ENCODE data around the gene PPFIA3.
"Not testable (repeated sequence)": the region's sequence is repeated elsewhere in the genome, so short reads cannot be mapped to it uniquely, and the experiment has no call there.

PPFIA3 gene

DNA sequence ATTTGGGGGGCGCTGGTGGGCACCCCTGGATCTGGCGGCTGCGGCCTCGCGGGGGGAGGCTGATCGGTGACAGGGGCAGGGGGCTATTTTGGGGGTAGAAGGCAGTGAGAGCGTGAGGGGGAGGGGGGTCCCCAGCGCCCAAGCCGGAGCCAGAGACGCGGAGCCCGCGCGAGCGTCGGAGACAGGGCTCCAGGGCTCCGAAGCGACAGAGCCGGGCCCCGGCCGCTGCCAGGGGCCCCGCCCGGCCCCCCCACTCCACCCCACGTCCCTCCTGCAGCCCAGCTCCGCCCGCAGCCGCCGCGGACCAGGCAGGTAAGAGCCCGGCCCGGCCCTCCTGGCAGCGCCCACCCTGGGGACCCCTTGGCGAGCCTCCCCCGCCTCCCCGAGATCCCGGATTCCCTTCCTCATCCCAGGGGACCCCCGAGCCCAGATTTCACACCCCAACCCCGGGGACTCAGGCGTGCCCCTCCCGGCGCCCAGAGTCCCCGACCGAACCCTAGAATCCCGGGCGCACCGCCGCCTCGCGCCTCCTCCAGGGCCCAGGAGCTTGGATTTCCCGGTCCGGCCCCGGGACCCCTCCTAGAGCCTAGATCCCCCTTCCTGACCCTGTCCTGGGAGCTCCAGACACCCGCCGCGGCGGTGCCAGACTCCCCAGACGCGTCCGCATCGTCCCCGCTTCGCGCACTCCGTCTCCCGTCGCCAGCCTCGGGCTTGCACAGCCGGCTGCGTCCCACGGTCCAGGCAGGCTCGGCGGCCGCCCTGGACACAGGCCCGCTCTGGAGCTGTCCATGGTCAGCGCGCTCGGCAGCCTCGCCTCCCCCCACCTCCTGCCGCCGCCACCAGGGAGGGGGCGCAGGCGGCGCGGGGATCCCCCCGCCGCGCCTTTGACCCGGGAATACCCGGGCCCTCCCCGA lies at the start of gene PPFIA3:
Gene PPFIA3, plus strand, starts transcription at position 134 of the 914 bp plus-strand sequence. CDS start 8,330 bp downstream, outside the sequence.
- DNase-seq (ENCODE audit: low spot score) = peak; percentile 81

DNA sequence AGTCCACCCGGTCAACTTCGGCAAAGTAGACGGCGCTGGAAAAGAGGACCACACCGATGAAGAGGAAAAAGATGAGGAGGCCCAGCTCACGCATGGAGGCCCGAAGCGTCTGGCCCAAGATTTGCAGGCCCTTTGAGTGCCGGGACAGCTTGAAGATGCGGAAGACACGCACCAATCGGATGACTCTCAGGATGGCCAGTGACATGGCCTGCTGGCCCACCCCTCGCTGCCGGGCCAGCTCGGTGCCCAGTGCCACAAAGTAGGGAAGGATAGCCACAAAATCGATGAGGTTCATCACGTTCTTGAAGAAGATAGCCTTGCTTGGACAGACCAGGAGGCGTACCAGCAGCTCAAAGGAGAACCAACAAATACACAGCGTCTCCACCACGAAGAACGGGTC lies 48.9 kb upstream of the PPFIA3 start:
- DNase-seq (ENCODE audit: low spot score) = no peak

DNA sequence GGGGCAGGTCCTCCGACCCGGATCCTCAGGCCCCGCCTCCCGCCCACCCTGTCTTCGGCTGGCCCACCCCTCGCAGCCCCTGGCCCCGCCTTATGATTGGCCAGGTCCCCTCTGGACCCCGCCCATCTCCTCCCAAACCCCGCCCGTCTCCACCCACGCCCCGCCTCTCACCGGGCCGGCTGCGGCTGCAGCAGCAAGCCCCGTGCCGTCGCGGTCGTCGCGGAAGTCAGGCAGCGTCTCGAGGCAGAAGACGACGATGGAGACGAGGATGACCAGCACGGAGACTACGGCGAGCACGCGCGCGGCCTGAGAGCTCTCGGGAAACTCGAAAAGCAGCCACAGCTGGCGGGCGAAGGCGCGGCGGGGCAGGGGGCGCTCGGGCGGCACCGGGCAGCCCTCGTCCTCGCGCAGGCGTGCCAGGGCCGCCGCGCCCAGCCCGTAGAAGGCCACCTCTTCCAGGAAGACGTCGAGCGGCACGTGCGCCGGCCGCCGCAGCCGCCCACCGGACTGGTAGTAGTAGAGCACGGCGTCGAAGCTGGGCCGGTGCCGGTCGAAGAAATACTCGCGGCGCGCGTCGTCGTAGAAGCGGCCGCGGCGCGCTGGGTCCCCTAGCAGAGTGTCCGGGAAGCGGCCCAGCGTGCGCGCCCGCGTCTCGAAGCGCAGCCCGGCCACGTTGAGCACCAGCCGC lies 47.3 kb upstream of the PPFIA3 start:
- DNase-seq (ENCODE audit: low spot score) = no peak

DNA sequence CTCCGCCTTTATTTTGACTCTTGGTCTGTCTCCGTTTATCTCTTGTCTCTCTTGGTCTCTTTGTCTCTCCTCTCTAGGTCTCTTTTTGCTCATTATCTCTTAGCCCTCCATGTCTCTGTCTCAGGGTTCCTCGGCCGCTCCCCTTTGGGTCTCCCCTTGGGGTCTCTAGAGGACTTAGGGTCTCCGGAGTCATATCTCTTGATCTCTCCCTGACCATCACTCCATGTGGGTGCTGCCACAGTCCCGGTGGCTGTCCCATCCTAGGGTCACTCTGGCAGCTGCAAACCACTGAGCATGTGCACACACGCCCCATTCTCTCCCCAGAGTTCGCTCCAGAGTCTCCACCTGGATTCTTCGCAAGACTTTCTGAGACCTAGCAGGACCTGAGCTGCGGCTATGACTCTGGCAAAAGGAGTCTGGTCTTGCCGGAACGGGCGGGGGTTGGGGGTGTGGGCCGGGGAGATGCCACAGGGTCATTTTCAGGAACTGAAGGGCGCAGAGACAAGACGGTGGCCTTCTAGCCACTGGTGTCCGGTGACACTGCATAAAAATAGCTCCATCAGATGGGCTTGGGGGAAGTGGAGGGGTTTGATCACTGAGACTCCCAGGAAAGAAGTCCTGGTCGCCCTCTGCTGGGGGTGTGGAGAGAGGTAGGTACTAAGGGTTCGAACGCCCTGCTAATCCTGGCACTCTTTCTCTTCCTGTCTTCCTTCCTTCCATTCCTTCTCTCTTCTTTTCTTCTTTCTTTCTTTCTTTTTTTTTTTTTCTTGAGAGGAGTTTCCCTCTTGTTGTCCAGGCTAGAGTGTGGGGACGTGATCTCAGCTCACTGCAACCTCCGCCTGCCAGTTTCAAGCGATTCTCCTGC lies 45.6 kb upstream of the PPFIA3 start:
- DNase-seq (ENCODE audit: low spot score) = no peak

DNA sequence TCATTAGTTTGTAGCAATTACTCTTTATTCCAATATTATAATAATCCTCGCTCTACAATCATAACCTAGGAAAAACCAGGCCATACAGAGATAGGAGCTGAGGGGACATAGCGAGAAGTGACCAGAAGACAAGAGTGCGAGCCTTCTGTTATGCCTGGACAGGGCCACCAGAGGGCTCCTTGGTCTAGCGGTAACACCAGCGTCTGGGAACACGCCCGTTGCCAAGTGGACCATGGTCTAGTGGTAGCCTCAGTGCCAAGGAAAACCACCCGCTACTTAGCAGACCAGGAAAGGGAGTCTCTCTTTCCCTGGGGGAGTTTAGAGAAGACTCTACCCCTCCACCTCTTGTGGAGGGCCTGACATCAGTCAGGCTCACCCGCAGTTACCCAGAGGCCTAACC lies 44.5 kb upstream of the PPFIA3 start:
- DNase-seq (ENCODE audit: low spot score) = not testable (repeated sequence)

DNA sequence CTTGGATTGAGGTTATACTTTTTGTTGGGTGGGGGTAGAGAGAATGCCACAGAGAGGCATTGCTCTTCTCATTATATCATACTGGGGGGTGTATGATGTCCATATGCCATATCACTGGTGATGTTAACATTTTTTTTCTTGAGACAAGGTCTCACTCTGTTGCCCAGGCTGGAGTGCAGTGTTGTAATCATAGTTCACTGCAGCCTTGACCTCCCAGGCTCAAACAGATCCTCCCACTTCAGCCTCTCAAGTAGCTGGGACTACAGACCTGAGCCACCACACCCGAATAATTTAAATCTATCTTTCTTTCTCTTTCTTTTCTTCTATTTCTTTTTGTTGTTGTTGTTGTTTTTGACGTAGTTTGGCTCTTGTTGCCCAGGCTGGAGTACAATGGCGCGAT lies 39.0 kb upstream of the PPFIA3 start:
- no peak for DNase-seq (ENCODE audit: low spot score)

DNA sequence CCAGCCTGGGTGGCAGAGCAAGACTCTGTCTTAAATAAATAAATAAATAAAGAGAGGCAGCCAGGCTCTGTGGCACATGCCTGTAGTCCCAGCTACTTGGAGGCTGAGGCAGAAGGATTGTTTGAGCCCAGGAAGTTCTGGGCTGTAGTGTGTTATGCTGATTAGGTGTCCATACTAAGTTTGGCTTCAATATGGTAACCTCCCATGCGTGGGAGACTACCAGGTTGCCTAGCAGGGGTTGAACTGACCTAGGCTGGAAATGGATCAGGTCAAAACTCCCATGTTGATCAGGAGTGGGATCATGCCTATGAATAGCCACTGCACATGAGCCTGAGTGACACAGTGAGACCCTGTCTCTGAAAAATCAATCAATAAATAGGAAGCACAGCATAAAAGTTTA lies 38.1 kb upstream of the PPFIA3 start:
- DNase-seq (ENCODE audit: low spot score) = no peak

DNA sequence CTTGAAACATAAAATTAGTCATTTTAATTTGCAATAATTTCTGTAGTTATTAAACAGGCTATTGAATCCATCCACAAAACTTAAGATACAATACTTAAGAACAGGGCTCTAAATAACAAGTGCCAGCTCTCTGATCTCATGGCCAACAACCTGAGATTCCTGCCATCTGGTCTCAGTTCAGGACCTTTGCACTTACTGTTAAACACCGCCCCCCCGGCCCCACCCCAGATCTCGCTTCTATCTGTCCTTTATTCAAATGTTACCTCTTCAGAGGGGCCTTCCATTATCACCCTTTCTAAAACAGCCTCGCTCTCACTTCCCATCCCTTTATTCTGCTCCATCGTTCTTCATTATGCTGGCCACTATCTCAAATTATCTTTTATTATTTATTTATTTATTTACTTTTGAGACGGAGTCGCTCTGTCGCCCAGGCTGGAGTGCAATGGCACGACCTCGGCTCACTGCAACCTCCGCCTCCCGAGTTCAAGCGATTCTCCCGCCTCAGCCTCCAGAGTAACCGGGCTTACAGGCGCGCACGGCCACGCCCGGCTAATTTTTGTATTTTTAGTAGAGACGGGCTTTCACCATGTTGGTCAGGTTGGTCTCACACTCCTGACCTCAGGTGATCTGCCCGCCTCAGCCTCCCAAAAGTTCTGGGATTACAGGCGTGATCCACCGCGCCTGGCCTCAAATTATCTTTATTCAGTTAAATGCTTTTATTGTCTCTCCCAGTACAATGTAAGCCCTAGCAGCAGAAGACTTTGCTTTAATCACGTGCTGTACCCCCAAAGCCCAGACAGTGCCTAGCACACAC lies 34.9 kb upstream of the PPFIA3 start:
- DNase-seq (ENCODE audit: low spot score) = no peak

DNA sequence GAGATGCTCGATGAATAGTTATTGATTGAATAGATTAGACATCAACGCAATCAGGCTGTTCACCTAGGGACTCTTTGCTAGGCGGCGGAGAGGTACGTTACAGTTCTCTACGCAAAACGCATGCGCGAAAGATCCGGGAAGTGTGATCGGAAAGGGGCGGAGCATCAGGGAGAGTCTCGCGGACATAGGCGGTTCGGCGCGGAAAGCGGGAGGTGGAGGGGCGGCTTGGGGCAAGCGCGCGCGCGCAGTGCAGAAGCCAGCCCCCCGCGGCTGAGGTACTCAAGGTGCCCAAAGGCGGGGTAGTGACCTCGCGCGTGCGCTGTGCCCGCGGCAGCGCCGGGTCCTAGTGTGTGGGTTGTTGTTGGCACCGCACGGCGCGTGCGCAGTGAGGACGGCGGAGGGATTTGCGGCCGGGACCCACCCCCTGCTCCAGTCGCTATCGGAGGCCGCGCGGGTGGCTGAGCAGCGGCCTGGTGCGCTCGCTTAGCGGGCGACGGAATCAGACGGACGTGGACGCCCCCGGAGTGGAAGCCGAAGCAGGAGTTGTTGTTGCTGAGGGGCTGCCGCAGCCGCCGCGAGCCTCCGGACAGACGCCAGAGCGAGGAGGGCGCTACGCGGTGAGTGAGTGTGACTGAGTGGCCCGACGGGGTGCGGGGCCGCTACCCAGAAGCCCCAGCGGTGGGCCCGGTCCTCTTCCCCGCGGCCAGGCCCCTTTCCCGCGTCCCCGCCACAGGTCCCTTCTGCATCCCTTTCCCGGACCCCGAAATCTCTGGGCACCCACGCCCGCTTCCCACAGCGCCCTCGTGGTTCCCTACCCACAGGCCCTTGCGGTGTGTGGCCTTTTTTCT lies 34.1 kb upstream of the PPFIA3 start, which contains the start of gene SNRNP70:
Gene SNRNP70, plus strand, starts transcription at position 432 of the 848 bp plus-strand sequence. CDS start 964 bp downstream, outside the sequence.
- peak; percentile 100 for DNase-seq (ENCODE audit: low spot score)

DNA sequence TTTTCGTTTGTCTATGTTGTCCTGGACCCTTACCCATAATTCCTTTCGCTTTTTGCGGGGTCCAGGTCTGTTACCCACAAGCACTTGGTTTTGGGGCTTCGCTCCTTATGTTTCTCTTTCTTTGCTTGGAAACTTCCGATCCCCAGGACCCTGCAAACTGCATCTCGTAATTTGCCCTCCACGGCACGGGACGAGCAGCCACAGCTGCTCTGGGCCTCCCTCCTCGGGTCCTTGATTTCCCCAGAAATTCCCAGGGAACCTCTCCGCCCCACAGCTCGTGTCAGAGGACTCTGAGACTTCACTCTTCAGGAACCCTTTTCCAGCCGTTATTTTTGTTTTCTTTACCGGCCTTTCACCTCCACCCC lies 33.5 kb upstream of the PPFIA3 start:
- DNase-seq (ENCODE audit: low spot score) = no peak

DNA sequence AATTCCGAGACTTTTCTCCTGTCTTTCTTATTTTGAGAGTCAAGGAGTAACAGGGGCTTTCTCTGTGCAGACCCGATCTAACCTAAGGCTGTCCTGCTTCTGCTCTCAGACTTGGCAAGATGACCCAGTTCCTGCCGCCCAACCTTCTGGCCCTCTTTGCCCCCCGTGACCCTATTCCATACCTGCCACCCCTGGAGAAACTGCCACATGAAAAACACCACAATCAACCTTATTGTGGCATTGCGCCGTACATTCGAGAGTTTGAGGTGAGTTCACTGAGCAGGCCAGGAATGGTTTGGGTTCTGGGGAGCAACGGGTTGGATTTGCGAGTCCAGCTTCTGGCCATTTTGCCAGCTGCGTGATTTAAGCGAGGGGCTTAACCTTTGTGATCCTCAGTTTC lies 33.0 kb upstream of the PPFIA3 start:
- no peak for DNase-seq (ENCODE audit: low spot score)

DNA sequence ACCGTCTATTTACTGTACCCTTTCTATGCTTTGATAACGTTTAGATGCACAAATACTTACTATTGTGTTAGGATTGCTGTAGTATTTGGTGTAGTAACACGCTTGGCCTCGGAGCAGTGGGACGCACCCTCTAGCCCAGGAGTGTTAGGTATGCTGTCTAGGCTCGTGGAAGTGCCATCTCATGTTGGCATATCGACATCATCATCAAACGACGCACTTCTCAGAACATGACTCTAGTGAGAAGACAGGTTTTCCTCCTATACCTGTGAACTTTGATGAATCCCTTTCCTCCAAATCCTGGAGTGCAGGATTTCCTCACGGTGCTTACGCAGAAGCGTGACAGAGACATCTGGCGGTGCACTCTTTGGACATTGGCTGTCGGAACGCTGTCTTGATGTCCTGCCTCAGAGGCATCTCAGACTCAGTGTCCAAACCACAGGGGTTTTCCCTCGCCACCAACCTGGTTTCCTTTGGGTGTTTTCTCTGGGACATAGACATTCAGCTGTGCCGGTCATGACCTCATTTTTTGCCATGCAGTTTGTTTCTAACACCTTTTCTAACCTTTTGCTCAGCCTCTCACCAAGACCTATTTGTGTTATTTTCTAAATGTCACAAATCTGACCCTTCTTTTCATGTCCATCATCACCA lies 27.8 kb upstream of the PPFIA3 start:
- no peak for DNase-seq (ENCODE audit: low spot score)

DNA sequence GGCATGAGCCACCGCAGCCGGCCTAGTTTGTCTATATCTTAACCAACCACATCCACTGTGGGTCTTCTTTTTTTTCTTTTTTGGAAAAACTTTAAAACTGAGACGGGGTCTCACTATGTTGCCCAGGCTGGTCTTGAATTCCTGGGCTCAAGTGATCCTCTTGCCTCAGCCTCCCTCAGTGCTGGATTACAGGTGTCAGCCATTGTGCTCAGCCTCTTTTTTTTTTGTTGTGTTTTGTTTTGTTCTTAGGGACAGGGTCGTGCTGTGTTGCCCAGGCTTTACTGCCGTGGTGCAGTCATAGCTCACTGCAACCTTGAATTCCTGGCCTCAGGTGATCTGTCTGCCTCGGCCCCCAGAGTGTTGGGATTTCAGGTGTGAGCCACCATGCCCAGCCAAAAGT lies 26.7 kb upstream of the PPFIA3 start:
- no peak for DNase-seq (ENCODE audit: low spot score)

DNA sequence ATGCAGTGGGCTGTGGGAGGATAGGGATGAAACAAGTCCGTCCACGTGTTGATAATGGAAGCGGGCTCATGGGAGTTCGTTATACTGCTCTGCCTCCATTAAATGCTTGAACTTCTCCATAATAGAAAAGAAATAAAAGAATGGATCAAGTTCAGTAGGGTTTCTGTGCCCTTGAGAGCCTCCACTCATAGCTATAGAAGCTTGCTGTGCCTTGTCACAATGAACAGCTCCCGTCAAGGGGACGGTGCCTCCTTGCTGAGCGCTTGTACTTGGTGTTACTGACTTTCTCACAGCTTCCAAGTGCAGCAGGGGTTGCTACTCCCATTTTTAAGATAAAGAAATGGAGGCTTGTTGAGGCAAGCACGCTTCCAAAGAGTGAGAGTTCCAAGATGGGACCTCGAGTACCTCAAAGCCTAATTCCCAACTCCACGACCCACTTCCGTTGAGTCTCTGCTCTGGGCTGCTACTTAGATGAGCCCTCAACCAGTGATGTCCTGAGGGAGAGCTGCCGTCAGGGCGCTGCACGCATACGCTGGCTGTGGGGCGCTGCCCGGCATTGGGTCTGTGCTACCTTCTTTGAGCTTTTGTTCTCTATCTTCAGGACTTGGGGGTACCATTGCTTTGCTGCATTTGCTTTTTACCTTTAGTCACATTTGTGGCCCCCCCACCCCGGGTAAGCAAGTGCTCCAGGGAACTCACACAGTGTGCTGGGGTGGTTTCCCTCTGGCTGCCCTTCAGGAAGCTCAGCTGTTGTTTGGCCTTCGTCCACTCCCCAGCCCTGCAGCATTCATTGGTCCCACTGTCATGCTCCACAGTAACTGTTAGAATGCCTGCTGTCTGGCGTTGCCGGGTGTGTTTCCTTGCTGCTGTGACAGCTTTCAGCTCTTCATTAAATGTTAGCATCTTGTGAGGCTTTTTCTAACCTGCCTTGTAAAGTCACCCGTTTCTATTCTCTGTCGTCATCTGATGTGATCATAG lies 24.6 kb upstream of the PPFIA3 start:
- DNase-seq (ENCODE audit: low spot score) = no peak

DNA sequence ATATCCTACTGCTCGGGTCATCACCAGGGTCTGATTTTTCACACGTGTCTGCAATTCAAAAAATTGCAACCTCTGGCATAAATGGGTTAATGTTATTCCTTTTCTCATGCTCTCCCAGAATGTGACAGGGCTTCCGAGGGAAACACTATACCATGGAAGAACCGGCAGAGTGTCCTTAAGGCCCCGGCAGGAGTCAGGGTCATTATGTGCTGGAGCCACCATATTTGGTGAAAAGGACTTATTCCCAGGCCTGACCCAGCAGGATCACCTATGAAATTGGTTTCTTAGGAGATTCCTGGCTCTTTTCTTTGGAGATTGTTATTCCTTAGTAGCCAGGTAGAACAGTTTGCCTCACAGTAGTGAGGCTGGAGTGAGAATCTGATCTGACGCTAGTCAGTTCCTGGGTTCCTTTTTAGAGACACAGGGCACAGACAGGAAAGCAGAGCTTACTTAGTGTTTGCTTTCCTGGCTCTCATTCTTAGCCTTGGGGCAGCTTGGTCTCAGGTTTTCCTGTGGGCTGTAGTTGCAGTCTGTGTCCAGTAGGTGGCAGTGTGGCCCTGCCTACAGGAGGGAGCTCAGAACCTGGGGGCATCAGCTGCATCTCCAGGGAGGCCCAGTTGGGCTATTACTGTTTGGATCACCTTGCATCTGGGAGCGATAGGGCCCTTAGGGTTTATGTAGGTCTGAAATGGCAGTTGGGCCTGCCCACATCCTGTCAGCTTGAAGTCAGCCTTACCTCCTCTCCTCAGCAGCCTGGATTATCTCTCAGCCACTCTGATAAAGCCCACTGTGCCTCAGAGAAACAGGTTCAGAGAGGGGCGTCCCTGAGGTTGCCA lies 21.7 kb upstream of the PPFIA3 start:
- peak; percentile 81 for DNase-seq (ENCODE audit: low spot score)

DNA sequence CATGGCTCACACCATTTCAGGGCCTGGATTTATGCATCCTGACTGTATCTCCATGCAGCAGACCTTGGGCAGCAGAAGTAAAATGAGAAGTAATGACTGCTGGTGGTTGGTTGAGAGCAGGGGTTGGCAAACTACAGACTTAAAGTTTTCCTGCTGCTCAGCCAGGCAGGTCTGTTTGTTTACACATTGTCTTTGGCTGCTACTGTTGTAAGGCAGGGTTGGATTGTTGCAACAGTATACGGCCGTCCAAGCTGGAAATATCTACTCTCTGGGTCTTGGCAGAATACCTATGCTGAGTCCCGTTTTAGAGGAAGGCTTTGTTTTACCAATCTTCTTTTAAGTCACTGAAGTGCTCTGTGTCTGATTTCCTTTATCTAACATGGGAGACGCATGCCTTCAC lies 20.5 kb upstream of the PPFIA3 start:
- no peak for DNase-seq (ENCODE audit: low spot score)

DNA sequence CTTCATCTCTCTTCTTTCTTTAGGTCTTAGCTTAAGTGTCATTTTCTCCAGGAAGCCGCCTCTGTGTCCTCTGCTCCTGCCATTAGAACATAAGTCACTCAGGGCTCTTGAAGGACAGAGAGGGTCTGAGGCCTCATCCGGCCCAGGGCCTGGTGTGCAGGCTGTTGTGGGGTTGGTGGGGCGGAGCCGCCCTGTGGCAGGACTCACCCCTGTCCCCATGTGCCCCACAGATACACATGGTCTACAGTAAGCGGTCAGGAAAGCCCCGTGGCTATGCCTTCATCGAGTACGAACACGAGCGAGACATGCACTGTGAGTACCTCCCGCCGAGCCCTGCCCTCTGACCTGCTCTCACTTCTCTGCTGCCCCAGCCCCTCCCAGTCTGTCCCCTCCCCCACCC lies 18.2 kb upstream of the PPFIA3 start:
- no peak for DNase-seq (ENCODE audit: low spot score)

DNA sequence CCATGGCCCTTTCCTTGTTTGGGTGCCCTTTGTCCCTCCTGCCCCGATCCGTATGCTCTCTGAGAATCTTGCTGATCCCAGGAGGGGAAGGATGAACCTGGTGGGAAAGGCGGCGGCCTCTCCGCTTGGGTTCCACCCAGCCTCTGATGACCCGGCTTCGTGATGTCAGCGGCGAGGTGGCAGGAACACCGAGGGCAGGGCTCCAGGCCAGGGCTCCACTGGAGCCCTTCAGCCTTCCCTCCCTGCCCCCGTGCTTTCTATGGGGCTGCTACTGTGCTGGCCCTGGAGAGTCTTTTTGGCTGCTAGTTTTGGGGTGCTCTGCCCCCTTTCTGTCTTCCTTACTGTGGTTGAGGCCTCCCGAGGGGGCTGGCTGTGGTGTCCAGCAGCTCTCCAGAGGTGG lies 17.0 kb upstream of the PPFIA3 start:
- DNase-seq (ENCODE audit: low spot score) = no peak

All from hepatic stellate cell (primary cell).